Activated gamma-delta T cell (primary cell): ENCODE measurements around the gene MORF4L1.
"Not testable (repeated sequence)": the region's sequence is repeated elsewhere in the genome, so short reads cannot be mapped to it uniquely, and the experiment has no call there.

Source experiments
- DNase-seq: peaks from one replicate; lab custom pipeline; 2025; lab: John Stamatoyannopoulos, UW

The MORF4L1 gene

DNA sequence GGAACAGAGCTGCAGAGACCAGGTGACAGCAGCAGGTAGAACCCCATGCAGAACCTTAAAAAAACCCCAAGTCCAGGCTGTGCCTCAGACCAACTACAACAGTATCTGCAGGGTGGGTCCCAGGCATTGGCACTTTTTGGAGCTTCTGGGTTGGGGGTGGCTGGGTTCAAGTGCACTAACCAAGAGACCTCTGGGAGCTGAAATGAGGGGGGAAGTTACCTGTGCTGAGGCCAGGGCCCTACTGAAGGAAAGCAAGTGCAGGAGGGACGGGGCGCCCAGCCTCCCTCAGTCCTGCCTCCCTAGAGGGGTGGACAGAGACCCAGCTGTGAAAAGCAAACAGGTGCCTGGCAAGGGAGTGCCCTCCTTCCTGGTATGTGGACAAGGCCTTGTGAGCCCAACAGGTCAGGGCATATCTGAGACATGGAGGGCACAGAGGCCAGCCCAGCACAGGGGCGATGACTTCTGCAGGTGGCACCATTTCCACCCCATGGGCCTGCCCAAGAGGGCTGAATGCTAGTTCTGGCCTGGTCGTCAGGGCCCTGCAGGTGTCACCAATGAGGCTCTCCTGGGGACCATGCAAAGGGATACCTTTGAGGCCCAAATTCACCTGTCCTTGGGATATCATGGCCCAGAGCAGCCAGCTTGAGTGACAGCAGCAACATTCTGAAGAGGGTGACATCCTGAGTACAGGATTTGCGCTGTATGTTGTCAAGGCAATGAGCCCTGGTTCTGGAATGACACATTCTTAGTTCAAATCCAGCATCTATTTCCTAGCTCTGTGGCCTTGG, 53.5 kb downstream of the MORF4L1 start:
- DNase-seq = no peak

DNA sequence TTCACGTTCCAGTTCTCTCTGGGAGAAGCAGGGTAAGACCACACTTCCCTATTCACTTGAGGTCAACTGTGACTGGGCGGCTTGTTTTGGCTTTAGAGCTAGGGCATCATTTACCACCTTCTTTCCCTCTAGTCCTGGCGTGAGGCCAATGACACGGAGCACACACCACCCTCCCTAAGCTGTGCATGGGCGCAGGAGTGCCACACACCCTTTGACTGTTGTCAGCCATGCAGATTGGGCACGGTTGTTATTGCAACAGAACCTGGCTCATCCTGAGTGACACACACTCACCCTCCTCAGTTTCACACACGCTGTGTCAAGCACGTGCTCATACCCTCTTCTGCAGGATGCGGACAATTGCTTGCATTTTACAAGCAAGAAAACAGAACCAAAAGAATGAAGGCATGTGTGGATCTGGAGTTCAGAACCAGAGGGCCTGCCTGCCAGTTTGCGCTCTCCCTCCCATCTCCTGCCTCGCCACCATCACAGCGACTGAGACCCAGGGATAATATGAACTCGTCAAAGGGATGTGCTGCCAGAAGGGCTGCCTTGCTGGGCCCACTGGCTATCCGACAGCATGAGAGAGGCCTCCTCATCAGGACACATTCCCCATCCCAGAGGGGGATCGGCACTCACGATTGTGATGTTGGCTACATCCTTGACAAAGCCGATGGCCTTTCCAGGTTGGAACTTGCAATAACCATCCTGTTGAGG, 54.5 kb downstream of the MORF4L1 start:
- DNase-seq = no peak

- not testable (repeated sequence) for DNase-seq
Observed at GRCh38 chr15:78928176-78928575, 55.5 kb downstream of the MORF4L1 start.

DNA sequence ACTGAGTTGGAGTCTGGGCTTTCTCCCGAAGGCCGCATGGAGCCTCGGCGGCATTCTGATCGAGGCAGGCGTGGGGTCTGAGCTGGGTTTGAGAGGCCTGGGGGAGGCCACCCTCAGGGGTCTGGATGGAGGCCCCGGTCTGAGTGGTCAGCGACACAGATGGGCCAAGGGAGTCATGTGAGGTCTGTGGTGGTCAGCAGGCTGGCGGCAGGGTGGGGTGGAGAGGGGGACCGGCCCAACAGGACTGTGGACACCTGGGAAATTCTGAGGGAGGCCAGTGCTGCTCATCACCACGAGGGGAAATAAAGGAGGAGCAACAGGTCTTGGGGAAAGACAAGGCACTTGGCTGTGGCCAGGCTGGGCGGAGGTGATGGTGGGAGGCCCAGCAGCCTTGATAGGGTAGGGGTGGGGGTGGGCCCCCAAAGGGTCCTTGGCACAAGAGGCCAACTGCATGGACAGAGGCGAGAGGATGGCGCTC, 56.0 kb downstream of the MORF4L1 start:
- no peak for DNase-seq

DNA sequence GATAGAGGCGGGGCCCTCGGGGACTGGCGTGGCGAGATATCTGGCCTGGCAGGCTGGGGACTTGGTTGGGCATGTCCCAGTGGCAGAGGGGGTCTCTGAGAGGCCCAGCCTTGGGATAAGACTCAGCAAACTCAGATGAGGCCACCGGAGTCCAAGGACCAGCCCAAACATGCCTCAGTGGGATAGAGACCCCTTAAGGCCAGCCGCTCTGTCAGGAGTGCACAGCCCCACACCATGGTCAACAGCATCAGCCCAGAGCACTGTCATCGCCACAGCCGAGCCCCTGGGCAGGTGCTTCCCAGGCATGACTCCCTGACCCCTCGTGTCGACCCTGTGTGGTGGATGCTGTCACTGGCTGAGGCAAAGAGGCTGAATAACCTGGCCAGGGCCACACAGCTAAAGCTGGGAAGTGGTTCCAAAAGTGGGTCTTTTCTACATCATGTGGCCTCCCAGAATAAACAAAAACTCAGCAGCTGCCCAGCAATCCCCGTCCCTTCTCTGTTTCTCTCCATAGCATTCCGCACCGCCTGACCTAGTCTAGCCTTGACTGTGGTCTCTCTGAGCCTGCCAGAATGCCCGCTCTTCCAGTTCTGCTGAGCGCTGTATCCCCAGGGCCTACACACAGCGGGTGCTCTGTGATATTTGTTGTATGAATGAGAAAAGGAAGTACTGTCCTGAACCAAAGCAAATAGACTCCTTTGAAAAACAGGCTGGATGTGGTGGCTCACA, 57.0 kb downstream of the MORF4L1 start:
- DNase-seq = no peak

DNA sequence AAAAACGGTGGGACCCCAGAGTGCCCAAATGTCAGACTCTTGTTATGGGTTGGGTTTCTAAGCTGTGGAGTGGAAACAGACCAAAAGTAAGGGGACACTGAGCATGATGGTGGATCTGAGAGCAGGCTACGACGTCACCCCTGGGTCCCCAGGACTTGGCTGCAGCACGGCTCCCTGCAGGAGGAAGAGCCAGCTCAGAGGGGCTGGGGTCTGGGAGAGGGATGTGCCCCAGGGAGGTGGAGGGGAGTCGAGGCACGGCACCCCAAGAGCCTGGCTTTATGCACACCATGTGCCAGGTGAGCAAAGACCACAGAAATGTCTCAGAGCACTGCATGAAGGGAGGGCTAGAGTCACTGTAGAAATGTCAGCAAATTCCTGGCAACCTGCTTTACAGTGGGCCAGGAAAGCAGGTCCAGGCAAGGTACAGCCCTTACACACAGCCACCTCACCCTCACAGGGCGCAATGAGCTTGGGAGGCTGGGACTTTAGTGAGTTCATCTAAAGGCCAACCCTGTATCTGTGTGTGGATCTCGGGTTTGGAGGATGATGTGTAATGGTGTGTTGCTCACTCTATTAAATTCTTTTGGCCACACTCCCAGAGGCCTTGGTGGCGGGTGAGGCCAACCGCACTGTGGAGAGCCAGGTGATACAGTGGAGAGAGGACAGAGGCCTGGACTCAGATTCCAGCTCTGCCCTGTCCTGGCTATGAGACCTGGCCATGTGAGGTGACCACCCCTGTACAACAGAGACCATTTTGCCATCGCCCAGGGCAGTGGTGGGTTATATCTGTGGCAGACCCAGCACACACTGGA, 58.1 kb downstream of the MORF4L1 start:
- DNase-seq = no peak

DNA sequence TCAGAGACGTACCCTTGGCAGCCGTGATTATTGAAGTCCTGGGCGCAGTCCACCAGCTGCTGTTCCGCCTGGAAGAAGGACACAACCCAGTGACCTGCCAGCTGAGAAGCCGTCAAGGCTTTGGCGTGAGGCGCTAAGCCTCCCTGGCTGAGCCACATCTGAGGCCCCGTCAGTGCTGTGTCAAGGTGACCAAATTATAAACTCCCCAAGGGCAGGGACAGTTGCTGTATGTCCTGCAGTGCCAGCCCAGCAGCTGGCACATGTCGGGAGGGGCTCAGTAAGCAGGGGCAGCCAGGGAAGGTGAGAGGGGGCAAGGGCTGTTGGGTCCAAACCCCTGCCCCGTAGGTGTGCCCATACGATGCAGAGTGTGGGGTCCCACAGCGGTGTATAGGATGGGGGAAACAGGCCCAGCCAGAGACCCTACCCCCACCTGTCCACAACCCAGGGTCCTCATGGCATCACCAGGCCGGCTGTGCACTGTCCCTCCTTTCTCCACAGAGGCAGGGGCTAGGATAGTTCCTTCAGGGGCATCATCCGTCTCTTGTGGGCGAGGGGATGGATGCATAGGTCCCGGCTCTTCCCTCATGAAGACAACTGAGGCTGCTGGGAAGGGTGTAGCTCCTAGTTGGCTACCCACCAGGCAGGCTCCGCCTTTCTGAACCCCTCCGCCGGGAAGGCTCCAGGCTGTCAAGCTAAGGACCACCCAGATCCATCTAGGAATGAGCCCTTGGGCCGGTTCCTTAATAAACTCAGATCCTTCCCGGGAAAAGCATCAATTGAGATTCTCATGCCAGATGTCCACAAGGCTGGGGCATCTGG, 59.0 kb downstream of the MORF4L1 start:
- DNase-seq = no peak

- no peak for DNase-seq
Observed at GRCh38 chr15:78932258-78932808, 59.6 kb downstream of the MORF4L1 start.

DNA sequence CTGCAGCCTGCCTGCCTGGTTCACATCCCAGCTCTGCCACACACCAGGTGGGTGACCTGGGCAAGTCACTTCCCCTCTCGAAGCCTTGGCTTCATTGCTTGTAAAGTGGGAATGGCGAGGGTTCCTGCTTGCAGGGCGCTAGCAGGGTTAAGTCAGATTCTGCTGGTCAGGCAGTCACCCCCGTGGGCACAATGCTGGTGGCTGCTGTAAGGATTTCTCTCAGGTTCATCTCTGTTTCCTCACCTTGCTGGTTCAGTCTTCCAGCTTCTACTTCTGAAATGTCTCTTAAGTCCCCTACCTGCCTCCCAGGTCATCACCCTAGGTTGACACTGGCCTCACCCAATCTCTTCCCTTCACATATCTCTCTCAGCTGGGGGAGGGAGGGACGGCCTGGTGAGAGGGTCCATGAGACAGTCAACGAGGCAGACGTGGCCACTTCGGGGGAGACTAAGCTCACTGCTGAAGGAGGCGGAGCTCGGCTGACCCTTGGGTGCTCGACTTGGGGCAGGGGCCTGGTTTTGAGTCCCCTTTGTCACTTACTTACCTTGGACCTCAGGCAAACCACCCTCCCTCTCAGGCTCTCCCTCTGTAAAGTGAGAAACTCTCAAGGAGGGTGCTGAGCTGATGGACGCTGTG, 60.6 kb downstream of the MORF4L1 start:
- DNase-seq = no peak

DNA sequence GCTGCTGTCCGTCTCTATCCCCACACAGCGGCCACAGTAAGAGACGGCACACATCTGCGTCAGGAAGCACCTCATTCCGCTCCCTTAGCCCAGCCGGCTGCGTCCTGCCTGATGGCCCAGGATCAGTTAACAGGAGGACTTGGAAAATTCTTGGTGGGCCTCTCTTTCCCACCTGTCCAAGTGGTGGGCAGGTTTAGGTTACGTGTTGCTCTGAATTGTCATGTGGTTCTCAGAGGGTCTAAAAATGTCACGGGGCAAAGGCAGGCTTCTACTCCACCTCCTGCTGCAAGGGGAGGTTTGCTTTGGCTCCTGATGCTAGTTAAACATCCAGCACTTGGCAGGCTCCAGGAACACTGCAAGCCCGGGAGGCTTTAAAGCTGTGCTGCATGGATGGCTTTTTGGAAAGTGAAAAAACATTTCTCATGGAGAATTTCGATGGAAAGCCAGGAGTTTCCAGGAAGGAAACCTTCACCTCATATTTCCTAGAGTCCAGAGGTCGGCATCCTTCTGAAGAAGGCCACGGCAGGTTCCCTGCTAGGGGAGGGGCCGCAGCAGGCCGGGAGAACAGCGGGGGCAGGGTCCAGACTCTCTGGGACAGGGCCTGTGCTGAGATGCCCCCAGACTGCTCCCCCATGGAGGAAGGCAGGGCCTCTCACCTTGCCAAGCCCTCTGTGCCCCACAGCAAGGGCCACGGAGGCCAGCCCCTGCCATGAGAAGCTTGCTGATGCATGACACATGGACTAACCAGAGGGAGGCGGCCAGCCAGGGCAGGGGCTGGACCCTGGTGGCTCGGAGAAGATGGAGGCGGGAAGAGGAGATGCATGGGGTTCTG, 61.3 kb downstream of the MORF4L1 start:
- no peak for DNase-seq

GRCh38 chr15:78934655-78935023, 61.9 kb downstream of the MORF4L1 start:
- DNase-seq = no peak

- DNase-seq = no peak
Observed at GRCh38 chr15:78937132-78937739, 64.5 kb downstream of the MORF4L1 start.

DNA sequence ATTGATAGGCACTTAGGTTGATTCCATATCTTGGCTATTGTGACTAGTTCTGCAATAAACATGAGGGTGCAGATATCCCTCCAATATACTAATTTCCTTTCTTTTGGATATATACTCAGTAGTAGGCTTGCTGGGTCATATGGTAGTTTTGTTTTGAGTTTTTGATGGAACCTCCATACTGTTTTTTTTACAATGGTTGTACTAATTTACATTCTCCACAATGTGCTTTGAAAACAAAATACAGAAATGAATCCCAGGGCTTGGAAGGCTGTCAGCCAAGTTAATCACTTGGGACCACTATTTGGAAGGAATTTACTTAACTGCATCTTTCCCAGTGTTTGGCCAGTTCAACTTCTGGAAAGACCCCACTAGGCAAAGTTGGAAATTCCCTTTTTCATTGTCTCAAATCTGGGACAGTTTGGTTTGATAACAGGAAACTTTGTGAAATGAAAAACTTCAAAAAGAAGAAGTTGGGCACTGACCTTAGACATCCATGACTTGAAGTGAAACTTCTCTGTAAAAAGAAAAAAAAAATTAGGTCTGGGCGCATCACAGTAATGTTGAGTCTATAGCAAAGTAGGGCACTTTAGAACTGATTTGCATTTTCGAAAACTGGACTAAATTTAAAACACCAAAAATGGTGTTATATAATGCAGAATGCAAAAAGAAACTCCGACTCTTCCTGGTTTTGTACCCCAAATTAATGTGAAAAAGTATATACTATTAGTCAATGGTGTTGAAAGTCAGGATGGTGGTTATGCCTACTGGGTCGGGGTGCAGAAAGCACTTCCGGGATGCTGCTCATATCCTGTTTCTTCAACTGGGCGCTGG, 66.2 kb downstream of the MORF4L1 start:
- DNase-seq = no peak

DNA sequence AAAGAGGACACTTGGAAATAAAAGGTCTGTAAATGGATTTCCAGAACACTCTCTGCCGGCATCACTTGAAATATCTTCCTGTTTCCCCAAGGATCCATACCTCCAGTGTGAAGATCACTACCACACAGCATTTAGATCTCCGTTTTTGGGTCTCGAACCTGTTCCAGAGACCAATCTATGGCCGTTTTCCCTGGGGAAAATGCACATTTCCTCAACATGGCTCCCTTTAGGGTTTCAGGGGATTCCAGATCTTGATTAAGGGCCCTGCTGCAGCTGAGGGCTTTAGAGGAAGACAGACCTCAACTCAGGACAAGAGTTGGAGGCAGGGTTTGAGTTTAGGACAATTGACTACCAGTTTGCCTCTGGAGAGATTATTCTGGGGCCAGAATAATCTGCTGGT, 70.1 kb downstream of the MORF4L1 start:
- no peak for DNase-seq

DNA sequence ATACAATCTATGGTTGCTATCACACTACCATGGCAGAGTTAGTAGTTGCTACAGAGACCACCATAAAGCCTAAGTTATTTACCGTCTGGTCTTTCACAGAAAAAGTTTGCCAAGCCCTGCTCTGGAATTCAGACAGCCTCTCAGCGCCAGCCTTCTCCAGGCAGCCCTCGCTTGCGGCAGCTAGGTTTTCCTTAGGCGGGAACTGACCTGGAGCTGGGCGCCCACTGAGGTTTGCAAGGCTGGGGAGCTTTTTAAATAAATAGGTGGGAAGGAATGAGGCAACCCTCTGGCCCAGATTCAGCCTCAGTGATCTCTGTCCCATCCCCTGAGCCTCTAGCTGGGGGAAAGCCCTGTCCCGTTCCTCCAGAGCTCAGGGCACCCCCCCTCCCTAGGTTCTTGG, 71.0 kb downstream of the MORF4L1 start:
- no peak for DNase-seq

- DNase-seq = no peak
Observed at GRCh38 chr15:78944202-78944625, 71.5 kb downstream of the MORF4L1 start.

DNA sequence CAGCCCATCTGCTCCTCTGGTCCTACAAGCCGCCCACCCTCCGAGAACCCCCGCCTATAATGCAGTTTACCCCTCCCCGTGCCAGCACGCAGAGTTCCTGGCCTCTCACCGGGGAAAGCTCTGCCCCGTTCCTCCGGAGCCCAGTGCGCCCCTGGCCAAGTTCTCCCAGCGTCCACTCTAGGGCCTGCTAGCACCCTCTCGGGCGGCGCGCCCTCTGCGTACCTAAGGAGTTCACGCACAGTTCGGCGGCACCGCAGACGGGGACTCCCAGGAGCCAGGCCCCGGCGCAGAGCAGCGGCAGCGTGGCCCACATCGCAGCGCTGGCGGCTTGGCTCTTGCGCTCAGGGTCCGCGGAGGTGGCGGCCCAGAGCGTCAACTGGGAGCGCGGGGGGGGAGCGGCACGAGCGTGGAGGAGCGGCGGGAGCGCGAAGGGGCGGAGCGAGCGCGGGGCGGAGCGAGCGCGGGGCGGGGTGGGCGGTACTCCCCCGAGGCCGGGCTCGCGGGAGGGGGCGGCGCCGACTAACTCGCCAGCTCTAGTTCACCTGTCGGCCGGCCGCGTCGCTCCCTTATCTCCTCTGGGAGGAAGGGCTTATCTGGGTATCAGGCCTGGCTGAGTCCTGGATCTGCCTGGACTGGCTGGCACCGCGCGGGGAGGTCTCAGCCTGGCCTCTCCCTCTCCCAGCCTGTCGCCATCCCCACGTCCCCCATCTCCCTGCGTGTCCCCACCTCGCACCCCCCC, 72.1 kb downstream of the MORF4L1 start, which contains the start of gene CTSH:
TSS of gene CTSH (minus strand) at position 378 of the 739 bp plus-strand sequence. CDS start at position 313, 65 bp downstream.
- DNase-seq = peak; percentile 64
